ENCODE data around the gene FUT9. TPM values are rescaled to one million over a fixed set of nuclear protein-coding genes. Genes with fewer than 3 reads are reported as not detected.

Gene FUT9
- total RNA-seq, 1 experiment from 2014 or later = 3.5 TPM

GRCh38 chr6:96157018-96157565 lies 141.3 kb downstream of the FUT9 start:
- DNase-seq (ENCODE audit: low spot score) = no peak
- Mint-ChIP-seq H3K27me3 (ENCODE audit: low read depth) (peaks cover 2% of the 10 kb centered on the region; the same call in 1 of the 2 replicates), H3K27ac (peak overlapping the region; percentile 37; the same call in 1 of the 2 replicates), H3K4me3 (no peak overlapping the region), H3K9me3 (peaks cover 10% of the 10 kb centered on the region; the same call in 1 of the 2 replicates), H3K4me1 (peaks cover 59% of the 10 kb centered on the region), H3K36me3 (peaks cover 11% of the 10 kb centered on the region)
- TF ChIP-seq, protein P1, sequence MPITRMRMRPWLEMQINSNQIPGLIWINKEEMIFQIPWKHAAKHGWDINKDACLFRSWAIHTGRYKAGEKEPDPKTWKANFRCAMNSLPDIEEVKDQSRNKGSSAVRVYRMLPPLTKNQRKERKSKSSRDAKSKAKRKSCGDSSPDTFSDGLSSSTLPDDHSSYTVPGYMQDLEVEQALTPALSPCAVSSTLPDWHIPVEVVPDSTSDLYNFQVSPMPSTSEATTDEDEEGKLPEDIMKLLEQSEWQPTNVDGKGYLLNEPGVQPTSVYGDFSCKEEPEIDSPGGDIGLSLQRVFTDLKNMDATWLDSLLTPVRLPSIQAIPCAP (CRISPR knock-in tag; IDR thresholded peaks at IDR 0.05) = no peak
- TF ChIP-seq ZNF317 (CRISPR knock-in tag; IDR thresholded peaks at IDR 0.05; ENCODE audit: borderline replicate concordance, low read depth) = no peak
- no peak for TF ChIP-seq GTF2I (CRISPR knock-in tag; conservative IDR thresholded peaks at IDR 0.05)
- no peak for TF ChIP-seq CREM (CRISPR knock-in tag; IDR thresholded peaks at IDR 0.05)
- no peak for TF ChIP-seq NR2C2 (CRISPR knock-in tag; IDR thresholded peaks at IDR 0.05)
- TF ChIP-seq JUN (CRISPR knock-in tag; IDR thresholded peaks at IDR 0.05) = no peak
- TF ChIP-seq ZNF121 (CRISPR knock-in tag; IDR thresholded peaks at IDR 0.05) = no peak
- TF ChIP-seq JAZF1 (CRISPR knock-in tag; IDR thresholded peaks at IDR 0.05) = no peak
- CTCF ChIA-PET = no interaction called here
- no peak for ATAC-seq
- POLR2A ChIA-PET = no interaction called here

DNA sequence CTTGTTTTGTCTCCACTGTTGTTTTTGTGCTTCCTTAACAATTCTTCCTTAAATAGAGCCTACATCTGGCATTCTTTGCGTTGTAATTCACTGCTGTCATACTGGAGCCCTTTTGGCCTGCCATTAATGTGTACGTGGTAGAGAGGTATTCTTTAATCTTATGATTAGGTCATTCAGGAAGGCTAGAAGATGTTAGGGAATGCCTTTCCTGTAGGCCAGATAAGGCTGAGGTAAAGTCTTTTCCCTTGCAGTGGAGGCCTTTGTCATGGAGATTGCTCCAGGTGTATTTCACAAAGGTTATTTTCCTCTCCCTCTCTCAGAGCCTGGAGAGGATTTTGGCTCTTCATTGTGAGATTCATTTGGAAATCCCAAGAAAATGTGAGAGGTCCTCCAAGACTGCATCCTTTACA lies 146.9 kb downstream of the FUT9 start:
- H3K4me1 Mint-ChIP-seq = peaks cover 56% of the 10 kb centered on the region
- peak overlapping the region; percentile 36 for H3K4me3 Mint-ChIP-seq
- H3K9me3 Mint-ChIP-seq = peaks cover 5% of the 10 kb centered on the region
- TF ChIP-seq CREM (CRISPR knock-in tag; IDR thresholded peaks at IDR 0.05) = no peak
- TF ChIP-seq ZNF138 (CRISPR knock-in tag; conservative IDR thresholded peaks at IDR 0.05) = no peak
- no peak for TF ChIP-seq MYBL2 (CRISPR knock-in tag; IDR thresholded peaks at IDR 0.05)
- TF ChIP-seq JUN (CRISPR knock-in tag; IDR thresholded peaks at IDR 0.05) = no peak
- TF ChIP-seq MAX (CRISPR knock-in tag; IDR thresholded peaks at IDR 0.05) = no peak
- TF ChIP-seq ATF1 (CRISPR knock-in tag; IDR thresholded peaks at IDR 0.05) = no peak
- no peak; the same call in 1 of the 2 replicates for TF ChIP-seq AFF4 (CRISPR knock-in tag; IDR thresholded peaks at IDR 0.05; ENCODE audit: borderline replicate concordance)
- TF ChIP-seq STAT6 (CRISPR knock-in tag; conservative IDR thresholded peaks at IDR 0.05; ENCODE audit: low read depth) = no peak
- no peak for TF ChIP-seq TCF7 (CRISPR knock-in tag; IDR thresholded peaks at IDR 0.05; ENCODE audit: low read depth)
- TF ChIP-seq, protein P2, sequence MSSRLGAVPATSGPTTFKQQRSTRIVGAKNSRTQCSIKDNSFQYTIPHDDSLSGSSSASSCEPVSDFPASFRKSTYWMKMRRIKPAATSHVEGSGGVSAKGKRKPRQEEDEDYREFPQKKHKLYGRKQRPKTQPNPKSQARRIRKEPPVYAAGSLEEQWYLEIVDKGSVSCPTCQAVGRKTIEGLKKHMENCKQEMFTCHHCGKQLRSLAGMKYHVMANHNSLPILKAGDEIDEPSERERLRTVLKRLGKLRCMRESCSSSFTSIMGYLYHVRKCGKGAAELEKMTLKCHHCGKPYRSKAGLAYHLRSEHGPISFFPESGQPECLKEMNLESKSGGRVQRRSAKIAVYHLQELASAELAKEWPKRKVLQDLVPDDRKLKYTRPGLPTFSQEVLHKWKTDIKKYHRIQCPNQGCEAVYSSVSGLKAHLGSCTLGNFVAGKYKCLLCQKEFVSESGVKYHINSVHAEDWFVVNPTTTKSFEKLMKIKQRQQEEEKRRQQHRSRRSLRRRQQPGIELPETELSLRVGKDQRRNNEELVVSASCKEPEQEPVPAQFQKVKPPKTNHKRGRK (CRISPR knock-in tag; IDR thresholded peaks at IDR 0.05; ENCODE audit: borderline replicate concordance) = no peak
- no peak for TF ChIP-seq E2F5 (CRISPR knock-in tag; IDR thresholded peaks at IDR 0.05)
- TF ChIP-seq, protein P3, sequence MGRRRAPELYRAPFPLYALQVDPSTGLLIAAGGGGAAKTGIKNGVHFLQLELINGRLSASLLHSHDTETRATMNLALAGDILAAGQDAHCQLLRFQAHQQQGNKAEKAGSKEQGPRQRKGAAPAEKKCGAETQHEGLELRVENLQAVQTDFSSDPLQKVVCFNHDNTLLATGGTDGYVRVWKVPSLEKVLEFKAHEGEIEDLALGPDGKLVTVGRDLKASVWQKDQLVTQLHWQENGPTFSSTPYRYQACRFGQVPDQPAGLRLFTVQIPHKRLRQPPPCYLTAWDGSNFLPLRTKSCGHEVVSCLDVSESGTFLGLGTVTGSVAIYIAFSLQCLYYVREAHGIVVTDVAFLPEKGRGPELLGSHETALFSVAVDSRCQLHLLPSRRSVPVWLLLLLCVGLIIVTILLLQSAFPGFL (CRISPR knock-in tag; IDR thresholded peaks at IDR 0.05; ENCODE audit: borderline replicate concordance) = no peak
- no peak for TF ChIP-seq IRF2 (CRISPR knock-in tag; IDR thresholded peaks at IDR 0.05; ENCODE audit: borderline replicate concordance, low read depth)
- no peak for TF ChIP-seq FOXP1 (CRISPR knock-in tag; IDR thresholded peaks at IDR 0.05; ENCODE audit: borderline replicate concordance)
- no peak for TF ChIP-seq CBFB (CRISPR knock-in tag; IDR thresholded peaks at IDR 0.05; ENCODE audit: low read depth)
- no peak for TF ChIP-seq CREB1 (CRISPR knock-in tag; IDR thresholded peaks at IDR 0.05)
- no peak for TF ChIP-seq ZNF671 (CRISPR knock-in tag; IDR thresholded peaks at IDR 0.05)
- peaks cover 2% of the 10 kb centered on the region; the same call in 1 of the 2 replicates for H3K36me3 Mint-ChIP-seq
- H3K27ac Mint-ChIP-seq = peak overlapping the region; percentile 97
- ChIA-PET POLR2A (no interaction called here), CTCF (interaction anchor here (0.6 kb wide), 1 partner anchor 32 kb away, joined by 3 read pairs; no protein-coding TSS in a partner anchor)
- no peaks in the 10 kb centered on the region for H3K27me3 Mint-ChIP-seq (ENCODE audit: low read depth)
- DNase-seq (ENCODE audit: low spot score) = peak; percentile 21
- ATAC-seq = peak; percentile 99
